Measurements from ENCODE around the gene NCKAP5. TPM values are rescaled to one million over a fixed set of nuclear protein-coding genes. Genes with fewer than 3 reads are reported as not detected.

Gene NCKAP5
- total and polyA plus RNA-seq, 2 donors (not counting 1 experiment from before 2014, with no cell fraction given) = not detected

DNA sequence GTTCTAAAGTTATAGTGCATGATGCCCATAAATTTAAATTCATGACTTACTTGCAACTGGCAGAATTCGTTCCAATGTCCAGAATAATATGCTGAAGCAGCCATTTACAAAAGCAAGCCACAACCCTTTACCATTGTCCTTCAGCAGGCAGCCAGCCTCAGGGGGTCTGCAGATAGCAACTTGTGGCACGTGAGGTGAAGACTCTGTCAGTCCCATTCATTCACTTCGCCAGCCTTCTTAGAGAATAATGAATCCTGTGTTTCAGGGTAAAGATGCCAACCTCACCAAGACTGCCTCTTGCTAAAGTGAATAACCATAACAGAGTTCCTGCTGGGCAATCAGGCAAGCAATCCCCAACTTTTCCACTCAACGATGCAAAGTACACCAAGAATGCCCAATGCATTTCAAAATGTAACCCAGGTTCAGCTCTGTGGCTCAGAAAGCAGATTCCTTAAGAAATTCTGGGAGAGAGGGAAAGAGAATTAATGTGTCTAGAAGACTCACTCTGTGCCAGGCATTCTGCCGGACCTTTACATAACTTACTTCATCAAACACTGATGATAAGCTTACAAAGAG is 315.4 kb downstream of the NCKAP5 start:
- no peak overlapping the region for H3K9ac ChIP-seq (ENCODE audit: low read length)
- POLR2A ChIA-PET = no interaction called here
- Mint-ChIP-seq H3K9me3 (ENCODE audit: insufficient read depth) (no peaks in the 10 kb centered on the region), H3K27me3 (peaks cover 5% of the 10 kb centered on the region), H3K4me1 (peaks cover 4% of the 10 kb centered on the region), H3K4me3 (no peak overlapping the region), H3K27ac (no peak overlapping the region)
- DNase-seq (no peak), ATAC-seq (ENCODE audit: low read depth) (no peak)
- H3K27me3 ChIP-seq (replicated peaks in 1 of 4; ENCODE audit: control extremely low read depth in 1 of 4, control insufficient read depth in 3 of 4, insufficient read depth in 4 of 4, low read length in 3 of 4) = no peaks in the 10 kb centered on the region
- no peak overlapping the region for H2AFZ ChIP-seq (ENCODE audit: insufficient read depth, low read depth, low read length, poor library complexity, severe bottlenecking)
- H3K79me2 ChIP-seq (ENCODE audit: control insufficient read depth, insufficient read depth, low read length) = no peaks in the 10 kb centered on the region
- 50% methylated on average over 1 of the region's 5 CpGs for WGBS (ENCODE audit: insufficient coverage)
- peaks cover 4 to 5% of the 10 kb centered on the region in 2 donors for H3K4me1 ChIP-seq (ENCODE audit: control insufficient read depth in 2 of 2, insufficient read depth in 2 of 2, low read length in 2 of 2)
- no peak overlapping the region for H3K4me2 ChIP-seq (replicated peaks; ENCODE audit: low read depth, low read length, poor library complexity, severe bottlenecking)
- CTCF ChIA-PET = no interaction called here
- H3K27ac ChIP-seq (ENCODE audit: low read length in 2 of 2) = no peak overlapping the region
- H3K36me3 ChIP-seq (replicated peaks in 1 of 2; ENCODE audit: control extremely low read depth in 1 of 2, control insufficient read depth in 1 of 2, extremely low read depth in 1 of 2, insufficient read depth in 2 of 2, low read length in 1 of 2) = no peaks in the 10 kb centered on the region
- H3K4me3 ChIP-seq (ENCODE audit: control extremely low read depth in 1 of 5, extremely low read depth in 1 of 5, insufficient read depth in 1 of 5, low read depth in 2 of 5, low read length in 4 of 5) = no peak overlapping the region
- no peaks in the 10 kb centered on the region for H4K20me1 ChIP-seq (ENCODE audit: control insufficient read depth, insufficient read depth, low read length, poor library complexity, severe bottlenecking)
- TF ChIP-seq EZH2 (IDR thresholded peaks at IDR 0.05; ENCODE audit: borderline replicate concordance, insufficient read depth, low read depth, low read length, poor library complexity, severe bottlenecking) = no peak
- TF ChIP-seq, protein P1, sequence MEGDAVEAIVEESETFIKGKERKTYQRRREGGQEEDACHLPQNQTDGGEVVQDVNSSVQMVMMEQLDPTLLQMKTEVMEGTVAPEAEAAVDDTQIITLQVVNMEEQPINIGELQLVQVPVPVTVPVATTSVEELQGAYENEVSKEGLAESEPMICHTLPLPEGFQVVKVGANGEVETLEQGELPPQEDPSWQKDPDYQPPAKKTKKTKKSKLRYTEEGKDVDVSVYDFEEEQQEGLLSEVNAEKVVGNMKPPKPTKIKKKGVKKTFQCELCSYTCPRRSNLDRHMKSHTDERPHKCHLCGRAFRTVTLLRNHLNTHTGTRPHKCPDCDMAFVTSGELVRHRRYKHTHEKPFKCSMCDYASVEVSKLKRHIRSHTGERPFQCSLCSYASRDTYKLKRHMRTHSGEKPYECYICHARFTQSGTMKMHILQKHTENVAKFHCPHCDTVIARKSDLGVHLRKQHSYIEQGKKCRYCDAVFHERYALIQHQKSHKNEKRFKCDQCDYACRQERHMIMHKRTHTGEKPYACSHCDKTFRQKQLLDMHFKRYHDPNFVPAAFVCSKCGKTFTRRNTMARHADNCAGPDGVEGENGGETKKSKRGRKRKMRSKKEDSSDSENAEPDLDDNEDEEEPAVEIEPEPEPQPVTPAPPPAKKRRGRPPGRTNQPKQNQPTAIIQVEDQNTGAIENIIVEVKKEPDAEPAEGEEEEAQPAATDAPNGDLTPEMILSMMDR (IDR thresholded peaks at IDR 0.05) = no peak
- intact Hi-C loops (cut with micrococcal nuclease) = no loop called here
- H3K9me3 ChIP-seq (ENCODE audit: control extremely low read depth in 1 of 3, control insufficient read depth in 2 of 3, insufficient read depth in 1 of 3, low read length in 2 of 3) = peaks cover 0 to 3% (median 0%) of the 10 kb centered on the region in 3 donors

GRCh38 chr2:133249362-133249761 is 318.9 kb downstream of the NCKAP5 start:
- Mint-ChIP-seq H3K4me1 (peaks cover 18% of the 10 kb centered on the region), H3K9me3 (ENCODE audit: insufficient read depth) (no peaks in the 10 kb centered on the region), H3K4me3 (no peak overlapping the region), H3K27ac (no peak overlapping the region), H3K27me3 (peaks cover 5% of the 10 kb centered on the region)
- Histone ChIP-seq H3K9ac (ENCODE audit: low read length) (no peak overlapping the region), H3K9me3 (ENCODE audit: control extremely low read depth in 1 of 3, control insufficient read depth in 2 of 3, insufficient read depth in 1 of 3, low read length in 2 of 3) (peaks cover 0 to 3% (median 0%) of the 10 kb centered on the region in 3 donors), H3K27ac (ENCODE audit: low read length in 2 of 2) (no peak overlapping the region), H3K4me1 (ENCODE audit: control insufficient read depth in 2 of 2, insufficient read depth in 2 of 2, low read length in 2 of 2) (peaks cover 10% of the 10 kb centered on the region in 2 donors), H3K79me2 (ENCODE audit: control insufficient read depth, insufficient read depth, low read length) (no peaks in the 10 kb centered on the region), H3K36me3 (replicated peaks in 1 of 2; ENCODE audit: control extremely low read depth in 1 of 2, control insufficient read depth in 1 of 2, extremely low read depth in 1 of 2, insufficient read depth in 2 of 2, low read length in 1 of 2) (no peaks in the 10 kb centered on the region), H3K27me3 (replicated peaks in 1 of 4; ENCODE audit: control extremely low read depth in 1 of 4, control insufficient read depth in 3 of 4, insufficient read depth in 4 of 4, low read length in 3 of 4) (no peaks in the 10 kb centered on the region), H3K4me2 (replicated peaks; ENCODE audit: low read depth, low read length, poor library complexity, severe bottlenecking) (no peak overlapping the region), H4K20me1 (ENCODE audit: control insufficient read depth, insufficient read depth, low read length, poor library complexity, severe bottlenecking) (no peaks in the 10 kb centered on the region), H3K4me3 (ENCODE audit: control extremely low read depth in 1 of 5, extremely low read depth in 1 of 5, insufficient read depth in 1 of 5, low read depth in 2 of 5, low read length in 4 of 5) (no peak overlapping the region), H2AFZ (ENCODE audit: insufficient read depth, low read depth, low read length, poor library complexity, severe bottlenecking) (no peak overlapping the region)
- CTCF ChIA-PET = no interaction called here
- POLR2A ChIA-PET = no interaction called here
- ATAC-seq (ENCODE audit: low read depth) (no peak), DNase-seq (no peak)
- intact Hi-C loops (cut with micrococcal nuclease) = no loop called here
- TF ChIP-seq, protein P1 (IDR thresholded peaks at IDR 0.05) = no peak
- TF ChIP-seq EZH2 (IDR thresholded peaks at IDR 0.05; ENCODE audit: borderline replicate concordance, insufficient read depth, low read depth, low read length, poor library complexity, severe bottlenecking) = no peak
- 67% methylated on average over 1 of the region's 2 CpGs for WGBS (ENCODE audit: insufficient coverage)
